Liver (tissue), 9 donors: ENCODE data around the gene ZBTB17. TPM values are rescaled to one million over a fixed set of nuclear protein-coding genes. Genes with fewer than 3 reads are reported as not detected.

Experiments used
- DNase-seq: peaks from one replicate; pipeline ENCODE4 v3.0.0-alpha.2; 2017; ENCODE audit warnings: low spot score
- H3K27ac ChIP-seq, 2 donors: one replicate each; pipeline ENCODE4 v1.7.0; 2013; ENCODE audit warnings: inconsistent platforms in 2 of 2, low read length in 2 of 2, control low read depth in 1 of 2, low read depth in 1 of 2, mild to moderate bottlenecking in 1 of 2
- H3K27me3 ChIP-seq, 4 donors: one replicate each; pipeline versions ENCODE4 v1.6.1 to v1.7.0; 2013; ENCODE audit warnings: low read length in 3 of 4, inconsistent platforms in 1 of 4, mild to moderate bottlenecking in 1 of 4, moderate library complexity in 1 of 4; ENCODE audit not compliant: control insufficient read depth in 4 of 4, insufficient read depth in 4 of 4
- H3K36me3 ChIP-seq, 4 donors: one replicate each; pipeline versions ENCODE4 v1.6.1 to v1.7.0; 2013; ENCODE audit warnings: low read length in 3 of 4, mild to moderate bottlenecking in 3 of 4, low read depth in 1 of 4, moderate library complexity in 1 of 4; ENCODE audit not compliant: control insufficient read depth in 4 of 4, insufficient read depth in 3 of 4
- H3K4me1 ChIP-seq, 4 donors: one replicate each; pipeline versions ENCODE4 v1.6.1 to v1.7.0; 2013; ENCODE audit warnings: low read length in 3 of 4, mild to moderate bottlenecking in 3 of 4, moderate library complexity in 1 of 4; ENCODE audit not compliant: control insufficient read depth in 4 of 4, insufficient read depth in 4 of 4
- H3K4me3 ChIP-seq, 3 donors: one replicate each; pipeline versions ENCODE4 v1.6.1 to v1.7.0; 2013; ENCODE audit warnings: low read length in 3 of 3, control low read depth in 1 of 3, low read depth in 1 of 3, mild to moderate bottlenecking in 1 of 3
- H3K9ac ChIP-seq, 2 donors: one replicate each; pipeline ENCODE4 v1.7.0; 2013; ENCODE audit warnings: low read length in 2 of 2, mild to moderate bottlenecking in 2 of 2, moderate library complexity in 2 of 2, control low read depth in 1 of 2, low read depth in 1 of 2
- H3K9me3 ChIP-seq, 4 donors: one replicate each; pipeline versions ENCODE4 v1.6.1 to v1.7.0; 2013; ENCODE audit warnings: low read length in 3 of 4; ENCODE audit not compliant: control insufficient read depth in 4 of 4
- ATF3 ChIP-seq: IDR thresholded peaks from 2 replicates; pipeline ENCODE4 v1.6.1; 2016; ENCODE audit warnings: antibody characterized with exemption
- CTCF ChIP-seq: fragments of 150-350 bp; IDR thresholded peaks from 2 replicates; pipeline ENCODE4 v1.5.1; 2017; ENCODE audit warnings: improper control_type of control experiment, low read depth, low read length; ENCODE audit not compliant: missing input control
- FOXA1 ChIP-seq: IDR thresholded peaks from 2 replicates; pipeline ENCODE4 v1.6.1; 2016; ENCODE audit warnings: antibody characterized with exemption
- FOXA2 ChIP-seq: IDR thresholded peaks from 2 replicates; pipeline ENCODE4 v1.6.1; 2016; ENCODE audit warnings: antibody characterized with exemption
- GABPA ChIP-seq, 2 donors: IDR thresholded peaks in 1 of 2; conservative IDR thresholded peaks in 1 of 2; 2 replicates each; pipeline ENCODE4 v1.6.1; 2016; ENCODE audit warnings: antibody characterized with exemption in 2 of 2, mild to moderate bottlenecking in 1 of 2, moderate library complexity in 1 of 2
- HNF4A ChIP-seq, 2 donors: conservative IDR thresholded peaks; 2 replicates each; pipeline ENCODE4 v1.6.1; 2016; ENCODE audit warnings: antibody characterized with exemption in 2 of 2, mild to moderate bottlenecking in 2 of 2
- HNF4G ChIP-seq: IDR thresholded peaks from 2 replicates; pipeline ENCODE4 v1.6.1; 2016; ENCODE audit warnings: antibody characterized with exemption
- JUND ChIP-seq, 2 donors: IDR thresholded peaks; 2 replicates each; pipeline ENCODE4 v1.6.1; 2016; ENCODE audit warnings: antibody characterized with exemption in 2 of 2
- MAX ChIP-seq: IDR thresholded peaks from 2 replicates; pipeline ENCODE4 v1.6.1; 2016; ENCODE audit warnings: antibody characterized with exemption
- RAD21 ChIP-seq, 2 donors: IDR thresholded peaks; 2 replicates each; pipeline ENCODE4 v1.6.1; 2016; ENCODE audit warnings: antibody characterized with exemption in 2 of 2, mild to moderate bottlenecking in 2 of 2
- RXRA ChIP-seq, 2 donors: IDR thresholded peaks; 2 replicates each; pipeline ENCODE4 v1.6.1; 2017 to 2018; ENCODE audit warnings: antibody characterized with exemption in 2 of 2, mild to moderate bottlenecking in 1 of 2
- SP1 ChIP-seq: IDR thresholded peaks from 2 replicates; pipeline ENCODE4 v1.6.1; 2018; ENCODE audit warnings: antibody characterized with exemption, mild to moderate bottlenecking
- TAF1 ChIP-seq: conservative IDR thresholded peaks from 2 replicates; pipeline ENCODE4 v1.6.1; 2016; ENCODE audit warnings: antibody characterized with exemption, mild to moderate bottlenecking
- YY1 ChIP-seq: IDR thresholded peaks from 2 replicates; pipeline ENCODE4 v1.6.1; 2016; ENCODE audit warnings: antibody characterized with exemption, mild to moderate bottlenecking
- ZBTB33 ChIP-seq: IDR thresholded peaks from 2 replicates; pipeline ENCODE4 v1.6.1; 2016; ENCODE audit warnings: antibody characterized with exemption
- WGBS: extraction: QIAGEN DNeasy Blood & Tissue Kit; methylation state at CpG from one replicate; pipeline ENCODE4 v1.1.7; 2013; 5-methylcytosine and 5-hydroxymethylcytosine counted together
- polyA plus RNA-seq, 2 donors: library from polyadenylated mRNA; stranded (reverse) in 1 of 2; unstranded in 1 of 2; fragments of 200-250 nt in 1 of 2; fragments of >200 nt in 1 of 2; fragmentation: Nextera tagmentation in 1 of 2; extraction: Ambion mirVana in 1 of 2; gene quantifications; one replicate each; pipeline versions ENCODE4 v1.2.1 to v1.2.3, GENCODE V29; 2013 to 2015
- total RNA-seq, 2 donors: library from RNA; depleted of rRNA; stranded (reverse); fragments of >200 nt; gene quantifications; one replicate each; pipeline ENCODE4 v1.2.3, GENCODE V29; 2014
- donor health status: healthy.
- donor health status: healthy.
- donor health status: healthy.
- donor health status: healthy.
- donor health status: healthy.

Gene ZBTB17
- total and polyA plus RNA-seq, 4 donors, result 8.9 to 15.1 (median 9.9) TPM

DNA sequence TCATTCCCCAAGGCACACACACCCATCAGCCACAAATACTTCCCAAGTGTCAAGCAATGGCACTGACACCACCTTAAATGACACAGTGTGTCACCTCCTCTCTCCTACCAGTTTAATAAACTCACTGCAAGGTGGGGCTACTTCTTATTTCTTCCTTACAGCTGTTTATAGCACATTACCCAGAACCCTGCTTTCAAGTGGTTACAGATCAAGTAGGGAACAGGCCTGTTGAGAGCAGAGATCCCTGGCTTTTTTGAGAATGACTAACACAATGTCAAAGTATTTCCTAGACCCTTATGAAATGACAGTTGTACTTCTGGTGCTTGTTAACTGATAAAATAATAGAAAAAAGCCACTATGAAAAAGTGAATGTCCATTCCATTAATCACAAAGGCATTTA lies 19.8 kb downstream of the ZBTB17 start:
- H3K4me1 ChIP-seq, result peaks cover 0 to 4% (median 0%) of the 10 kb centered on the region in 4 donors
- no peak overlapping the region for H3K9ac ChIP-seq

GRCh38 chr1:15955552-15955951 lies 20.3 kb downstream of the ZBTB17 start:
- Histone ChIP-seq H3K4me1 (peaks cover 0 to 4% (median under 1%) of the 10 kb centered on the region in 4 donors), H3K27ac (no peak overlapping the region), H3K4me3 (no peak overlapping the region), H3K36me3 (peaks cover 0 to 2% (median 0%) of the 10 kb centered on the region in 4 donors), H3K27me3 (no peaks in the 10 kb centered on the region), H3K9me3 (no peaks in the 10 kb centered on the region), H3K9ac (no peak overlapping the region)
- TF ChIP-seq RXRA (IDR thresholded peaks at IDR 0.05) (no peak), ATF3 (no peak), FOXA1 (no peak), FOXA2 (no peak), CTCF (no peak), YY1 (no peak), HNF4A (conservative IDR thresholded peaks at IDR 0.05) (no peak), MAX (no peak), RAD21 (IDR thresholded peaks at IDR 0.05) (no peak), HNF4G (no peak), TAF1 (no peak), GABPA (IDR thresholded peaks at IDR 0.05 in 1 of 2, conservative IDR thresholded peaks at IDR 0.05 in 1 of 2) (no peak), JUND (IDR thresholded peaks at IDR 0.05) (no peak), SP1 (no peak)
- no peak for DNase-seq
- 97% methylated on average over 2 of the region's 2 CpGs for WGBS

More for the DNA sequence above, 19.8 kb downstream of the ZBTB17 start:
- Histone ChIP-seq H3K27ac (no peak overlapping the region), H3K27me3 (no peaks in the 10 kb centered on the region), H3K36me3 (peaks cover 0 to 2% (median 0%) of the 10 kb centered on the region in 4 donors), H3K9me3 (no peaks in the 10 kb centered on the region), H3K4me3 (no peak overlapping the region)
- TF ChIP-seq JUND (IDR thresholded peaks at IDR 0.05), result no peak
- no peak for TF ChIP-seq ZBTB33
- TF ChIP-seq YY1, result no peak
- TF ChIP-seq FOXA1, result no peak
- no peak for TF ChIP-seq FOXA2
- DNase-seq, result no peak

- WGBS, result 94% methylated on average over 3 of the region's 3 CpGs
- TF ChIP-seq RAD21 (IDR thresholded peaks at IDR 0.05), result no peak
- no peak for TF ChIP-seq ATF3
- no peak for TF ChIP-seq YY1
- no peak for TF ChIP-seq GABPA (IDR thresholded peaks at IDR 0.05 in 1 of 2, conservative IDR thresholded peaks at IDR 0.05 in 1 of 2)
- H3K9me3 ChIP-seq, result no peaks in the 10 kb centered on the region
- DNase-seq, result no peak
- no peak overlapping the region for H3K27ac ChIP-seq
- H3K9ac ChIP-seq, result no peak overlapping the region
- no peak overlapping the region for H3K4me3 ChIP-seq
- H3K27me3 ChIP-seq, result no peaks in the 10 kb centered on the region
- peaks cover 0 to 2% (median 0%) of the 10 kb centered on the region in 4 donors for H3K36me3 ChIP-seq
- H3K4me1 ChIP-seq, result peaks cover 0 to 8% (median 1%) of the 10 kb centered on the region in 4 donors
Observed at GRCh38 chr1:15954316-15954715, 21.6 kb downstream of the ZBTB17 start.
